Measurements from ENCODE around the gene SPSB3.

GRCh38 chr16:1809281-1809801 lies 27.0 kb upstream of the SPSB3 start:
- TF ChIP-seq, protein P1, sequence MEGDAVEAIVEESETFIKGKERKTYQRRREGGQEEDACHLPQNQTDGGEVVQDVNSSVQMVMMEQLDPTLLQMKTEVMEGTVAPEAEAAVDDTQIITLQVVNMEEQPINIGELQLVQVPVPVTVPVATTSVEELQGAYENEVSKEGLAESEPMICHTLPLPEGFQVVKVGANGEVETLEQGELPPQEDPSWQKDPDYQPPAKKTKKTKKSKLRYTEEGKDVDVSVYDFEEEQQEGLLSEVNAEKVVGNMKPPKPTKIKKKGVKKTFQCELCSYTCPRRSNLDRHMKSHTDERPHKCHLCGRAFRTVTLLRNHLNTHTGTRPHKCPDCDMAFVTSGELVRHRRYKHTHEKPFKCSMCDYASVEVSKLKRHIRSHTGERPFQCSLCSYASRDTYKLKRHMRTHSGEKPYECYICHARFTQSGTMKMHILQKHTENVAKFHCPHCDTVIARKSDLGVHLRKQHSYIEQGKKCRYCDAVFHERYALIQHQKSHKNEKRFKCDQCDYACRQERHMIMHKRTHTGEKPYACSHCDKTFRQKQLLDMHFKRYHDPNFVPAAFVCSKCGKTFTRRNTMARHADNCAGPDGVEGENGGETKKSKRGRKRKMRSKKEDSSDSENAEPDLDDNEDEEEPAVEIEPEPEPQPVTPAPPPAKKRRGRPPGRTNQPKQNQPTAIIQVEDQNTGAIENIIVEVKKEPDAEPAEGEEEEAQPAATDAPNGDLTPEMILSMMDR (IDR thresholded peaks at IDR 0.05): no peak
- no peak for TF ChIP-seq POLR2A (IDR thresholded peaks at IDR 0.05)
